ENCODE measurements around the gene TYW1.
"Not testable (repeated sequence)": the region's sequence is repeated elsewhere in the genome, so short reads cannot be mapped to it uniquely, and the experiment has no call there.

Gene TYW1

GRCh38 chr7:67120491-67120890 is 123.9 kb downstream of the TYW1 start:
- not testable (repeated sequence) for H3K4me3 ChIP-seq (ENCODE audit: low read depth in 1 of 5, low read length in 5 of 5); H3K27ac ChIP-seq (ENCODE audit: low read depth, low read length); H3K4me1 ChIP-seq (ENCODE audit: control insufficient read depth in 5 of 5, insufficient read depth in 5 of 5, low read length in 5 of 5); H3K9ac ChIP-seq (ENCODE audit: low read length in 5 of 5); H3K36me3 ChIP-seq (ENCODE audit: control insufficient read depth in 5 of 5, insufficient read depth in 5 of 5, low read length in 5 of 5); H3K27me3 ChIP-seq (ENCODE audit: control insufficient read depth in 5 of 5, insufficient read depth in 4 of 5, low read length in 5 of 5); H3K9me3 ChIP-seq (ENCODE audit: control insufficient read depth in 5 of 5, low read length in 5 of 5)

- not testable (repeated sequence) for H3K9ac ChIP-seq (ENCODE audit: low read length in 5 of 5); H3K9me3 ChIP-seq (ENCODE audit: control insufficient read depth in 5 of 5, low read length in 5 of 5); H3K36me3 ChIP-seq (ENCODE audit: control insufficient read depth in 5 of 5, insufficient read depth in 5 of 5, low read length in 5 of 5); H3K4me3 ChIP-seq (ENCODE audit: low read depth in 1 of 5, low read length in 5 of 5); H3K27me3 ChIP-seq (ENCODE audit: control insufficient read depth in 5 of 5, insufficient read depth in 4 of 5, low read length in 5 of 5)
- peaks cover 0 to 16% (median 10%) of the 10 kb centered on the region in 5 donors for H3K4me1 ChIP-seq (ENCODE audit: control insufficient read depth in 5 of 5, insufficient read depth in 5 of 5, low read length in 5 of 5)
- H3K27ac ChIP-seq (ENCODE audit: low read depth, low read length): peak overlapping the region; percentile 18
Observed at GRCh38 chr7:67128257-67128656, 131.6 kb downstream of the TYW1 start.

GRCh38 chr7:67130766-67131165 is 134.1 kb downstream of the TYW1 start:
- H3K27ac ChIP-seq (ENCODE audit: low read depth, low read length); H3K9ac ChIP-seq (ENCODE audit: low read length in 5 of 5); H3K4me3 ChIP-seq (ENCODE audit: low read depth in 1 of 5, low read length in 5 of 5); H3K36me3 ChIP-seq (ENCODE audit: control insufficient read depth in 5 of 5, insufficient read depth in 5 of 5, low read length in 5 of 5); H3K9me3 ChIP-seq (ENCODE audit: control insufficient read depth in 5 of 5, low read length in 5 of 5); H3K27me3 ChIP-seq (ENCODE audit: control insufficient read depth in 5 of 5, insufficient read depth in 4 of 5, low read length in 5 of 5): not testable (repeated sequence)
- peaks cover 0 to 16% (median 10%) of the 10 kb centered on the region in 5 donors for H3K4me1 ChIP-seq (ENCODE audit: control insufficient read depth in 5 of 5, insufficient read depth in 5 of 5, low read length in 5 of 5)

GRCh38 chr7:67134912-67135311 is 138.3 kb downstream of the TYW1 start:
- not testable (repeated sequence) for H3K9ac ChIP-seq (ENCODE audit: low read length in 5 of 5); H3K27me3 ChIP-seq (ENCODE audit: control insufficient read depth in 5 of 5, insufficient read depth in 4 of 5, low read length in 5 of 5); H3K9me3 ChIP-seq (ENCODE audit: control insufficient read depth in 5 of 5, low read length in 5 of 5)

GRCh38 chr7:67135617-67136486 is 139.2 kb downstream of the TYW1 start:
- H3K9ac ChIP-seq (ENCODE audit: low read length in 5 of 5); H3K4me1 ChIP-seq (ENCODE audit: control insufficient read depth in 5 of 5, insufficient read depth in 5 of 5, low read length in 5 of 5); H3K36me3 ChIP-seq (ENCODE audit: control insufficient read depth in 5 of 5, insufficient read depth in 5 of 5, low read length in 5 of 5); H3K27ac ChIP-seq (ENCODE audit: low read depth, low read length); H3K9me3 ChIP-seq (ENCODE audit: control insufficient read depth in 5 of 5, low read length in 5 of 5); H3K4me3 ChIP-seq (ENCODE audit: low read depth in 1 of 5, low read length in 5 of 5); H3K27me3 ChIP-seq (ENCODE audit: control insufficient read depth in 5 of 5, insufficient read depth in 4 of 5, low read length in 5 of 5): not testable (repeated sequence)

More at GRCh38 chr7:67134912-67135311, 138.3 kb downstream of the TYW1 start:
- H3K36me3 ChIP-seq (ENCODE audit: control insufficient read depth in 5 of 5, insufficient read depth in 5 of 5, low read length in 5 of 5); H3K4me3 ChIP-seq (ENCODE audit: low read depth in 1 of 5, low read length in 5 of 5); H3K4me1 ChIP-seq (ENCODE audit: control insufficient read depth in 5 of 5, insufficient read depth in 5 of 5, low read length in 5 of 5); H3K27ac ChIP-seq (ENCODE audit: low read depth, low read length): not testable (repeated sequence)

- H3K36me3 ChIP-seq (ENCODE audit: control insufficient read depth in 5 of 5, insufficient read depth in 5 of 5, low read length in 5 of 5); H3K27ac ChIP-seq (ENCODE audit: low read depth, low read length); H3K27me3 ChIP-seq (ENCODE audit: control insufficient read depth in 5 of 5, insufficient read depth in 4 of 5, low read length in 5 of 5); H3K4me1 ChIP-seq (ENCODE audit: control insufficient read depth in 5 of 5, insufficient read depth in 5 of 5, low read length in 5 of 5); H3K9me3 ChIP-seq (ENCODE audit: control insufficient read depth in 5 of 5, low read length in 5 of 5); H3K4me3 ChIP-seq (ENCODE audit: low read depth in 1 of 5, low read length in 5 of 5); H3K9ac ChIP-seq (ENCODE audit: low read length in 5 of 5): not testable (repeated sequence)
Observed at GRCh38 chr7:67137489-67137888, 140.9 kb downstream of the TYW1 start.

- H3K9me3 ChIP-seq (ENCODE audit: control insufficient read depth in 5 of 5, low read length in 5 of 5); H3K4me3 ChIP-seq (ENCODE audit: low read depth in 1 of 5, low read length in 5 of 5); H3K36me3 ChIP-seq (ENCODE audit: control insufficient read depth in 5 of 5, insufficient read depth in 5 of 5, low read length in 5 of 5); H3K27ac ChIP-seq (ENCODE audit: low read depth, low read length); H3K4me1 ChIP-seq (ENCODE audit: control insufficient read depth in 5 of 5, insufficient read depth in 5 of 5, low read length in 5 of 5); H3K27me3 ChIP-seq (ENCODE audit: control insufficient read depth in 5 of 5, insufficient read depth in 4 of 5, low read length in 5 of 5); H3K9ac ChIP-seq (ENCODE audit: low read length in 5 of 5): not testable (repeated sequence)
Observed at GRCh38 chr7:67139876-67140275, 143.2 kb downstream of the TYW1 start.

- H3K9me3 ChIP-seq (ENCODE audit: control insufficient read depth in 5 of 5, low read length in 5 of 5); H3K9ac ChIP-seq (ENCODE audit: low read length in 5 of 5); H3K4me3 ChIP-seq (ENCODE audit: low read depth in 1 of 5, low read length in 5 of 5); H3K27ac ChIP-seq (ENCODE audit: low read depth, low read length); H3K27me3 ChIP-seq (ENCODE audit: control insufficient read depth in 5 of 5, insufficient read depth in 4 of 5, low read length in 5 of 5); H3K4me1 ChIP-seq (ENCODE audit: control insufficient read depth in 5 of 5, insufficient read depth in 5 of 5, low read length in 5 of 5); H3K36me3 ChIP-seq (ENCODE audit: control insufficient read depth in 5 of 5, insufficient read depth in 5 of 5, low read length in 5 of 5): not testable (repeated sequence)
Observed at GRCh38 chr7:67141001-67141400, 144.4 kb downstream of the TYW1 start.

- not testable (repeated sequence) for H3K36me3 ChIP-seq (ENCODE audit: control insufficient read depth in 5 of 5, insufficient read depth in 5 of 5, low read length in 5 of 5); H3K27ac ChIP-seq (ENCODE audit: low read depth, low read length); H3K4me3 ChIP-seq (ENCODE audit: low read depth in 1 of 5, low read length in 5 of 5); H3K9ac ChIP-seq (ENCODE audit: low read length in 5 of 5); H3K9me3 ChIP-seq (ENCODE audit: control insufficient read depth in 5 of 5, low read length in 5 of 5); H3K27me3 ChIP-seq (ENCODE audit: control insufficient read depth in 5 of 5, insufficient read depth in 4 of 5, low read length in 5 of 5); H3K4me1 ChIP-seq (ENCODE audit: control insufficient read depth in 5 of 5, insufficient read depth in 5 of 5, low read length in 5 of 5)
Observed at GRCh38 chr7:67143091-67143786, 146.6 kb downstream of the TYW1 start.

- not testable (repeated sequence) for H3K36me3 ChIP-seq (ENCODE audit: control insufficient read depth in 5 of 5, insufficient read depth in 5 of 5, low read length in 5 of 5); H3K9me3 ChIP-seq (ENCODE audit: control insufficient read depth in 5 of 5, low read length in 5 of 5); H3K27me3 ChIP-seq (ENCODE audit: control insufficient read depth in 5 of 5, insufficient read depth in 4 of 5, low read length in 5 of 5); H3K27ac ChIP-seq (ENCODE audit: low read depth, low read length); H3K9ac ChIP-seq (ENCODE audit: low read length in 5 of 5); H3K4me3 ChIP-seq (ENCODE audit: low read depth in 1 of 5, low read length in 5 of 5); H3K4me1 ChIP-seq (ENCODE audit: control insufficient read depth in 5 of 5, insufficient read depth in 5 of 5, low read length in 5 of 5)
Observed at GRCh38 chr7:67145581-67146193, 149.1 kb downstream of the TYW1 start.
